Gastroesophageal sphincter (tissue), 3 donors: Measurements from ENCODE around the gene MS4A5.

Experiments used
- EP300 ChIP-seq: sonication (generic); formaldehyde crosslinking; IDR thresholded peaks from one replicate; pipeline ENCODE4 v1.6.1; 2017; ENCODE audit warnings: antibody characterized with exemption, mild to moderate bottlenecking
- POLR2A ChIP-seq, 2 donors: fragments of 450-650 bp; IDR thresholded peaks; one replicate each; pipeline ENCODE4 v1.6.1; 2017; ENCODE audit warnings: antibody characterized with exemption in 2 of 2, mild to moderate bottlenecking in 2 of 2, moderate library complexity in 1 of 2
- POLR2AphosphoS5 ChIP-seq: sonication (generic); formaldehyde crosslinking; IDR thresholded peaks from one replicate; pipeline ENCODE4 v1.6.1; 2017; ENCODE audit warnings: antibody characterized with exemption
- TF ChIP-seq, protein P1 (sequence below), 4 experiments: fragments of 200-600 bp in 2 of 4; fragments of 450-650 bp in 2 of 4; sonication (generic) in 1 of 4; IDR thresholded peaks; one replicate each; pipeline ENCODE4 v1.5.1; 2017 to 2019; ENCODE audit warnings: antibody characterized with exemption in 4 of 4, mild to moderate bottlenecking in 2 of 4, moderate library complexity in 2 of 4

DNA sequence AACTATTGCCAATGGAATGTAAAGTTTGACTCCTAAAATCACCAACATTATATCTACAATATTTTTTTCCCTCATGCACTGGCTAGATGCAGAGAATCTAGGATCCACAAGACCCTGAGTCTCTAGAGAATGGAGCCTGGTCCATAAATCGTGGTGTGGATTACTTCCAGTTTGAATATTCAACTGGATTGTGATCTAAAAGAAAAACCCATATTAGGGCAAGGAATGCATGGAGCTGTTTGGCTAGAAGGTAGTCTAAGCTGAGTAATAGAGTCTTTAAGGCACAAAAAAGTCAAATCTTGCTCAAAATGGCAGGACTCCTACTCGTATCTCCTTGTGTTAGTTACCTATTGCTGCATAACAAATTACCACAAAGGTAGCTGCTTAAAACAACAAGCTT lies 9.4 kb upstream of the MS4A5 start:
- TF ChIP-seq POLR2AphosphoS5 (no peak), POLR2A (IDR thresholded peaks at IDR 0.05) (no peak), EP300 (no peak)
- TF ChIP-seq, protein P1, sequence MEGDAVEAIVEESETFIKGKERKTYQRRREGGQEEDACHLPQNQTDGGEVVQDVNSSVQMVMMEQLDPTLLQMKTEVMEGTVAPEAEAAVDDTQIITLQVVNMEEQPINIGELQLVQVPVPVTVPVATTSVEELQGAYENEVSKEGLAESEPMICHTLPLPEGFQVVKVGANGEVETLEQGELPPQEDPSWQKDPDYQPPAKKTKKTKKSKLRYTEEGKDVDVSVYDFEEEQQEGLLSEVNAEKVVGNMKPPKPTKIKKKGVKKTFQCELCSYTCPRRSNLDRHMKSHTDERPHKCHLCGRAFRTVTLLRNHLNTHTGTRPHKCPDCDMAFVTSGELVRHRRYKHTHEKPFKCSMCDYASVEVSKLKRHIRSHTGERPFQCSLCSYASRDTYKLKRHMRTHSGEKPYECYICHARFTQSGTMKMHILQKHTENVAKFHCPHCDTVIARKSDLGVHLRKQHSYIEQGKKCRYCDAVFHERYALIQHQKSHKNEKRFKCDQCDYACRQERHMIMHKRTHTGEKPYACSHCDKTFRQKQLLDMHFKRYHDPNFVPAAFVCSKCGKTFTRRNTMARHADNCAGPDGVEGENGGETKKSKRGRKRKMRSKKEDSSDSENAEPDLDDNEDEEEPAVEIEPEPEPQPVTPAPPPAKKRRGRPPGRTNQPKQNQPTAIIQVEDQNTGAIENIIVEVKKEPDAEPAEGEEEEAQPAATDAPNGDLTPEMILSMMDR (IDR thresholded peaks at IDR 0.05), result no peak
